Keratinocyte (primary cell): Measurements from ENCODE around the gene SRGAP3.

Experiments
- EZH2 ChIP-seq: IDR thresholded peaks from one replicate; pipeline ENCODE4 v1.6.1; 2012; ENCODE audit warnings: inconsistent platforms, mild to moderate bottlenecking, low read length, moderate library complexity
- TF ChIP-seq, protein P1 (sequence below), 3 experiments: IDR thresholded peaks in 1 of 3; conservative IDR thresholded peaks in 1 of 3; optimal IDR thresholded peaks in 1 of 3; 2 replicates in 2 of 3; 3 replicates in 1 of 3; pipeline versions ENCODE3 to v1.5.1; 2011; ENCODE audit warnings: low read length in 3 of 3, mild to moderate bottlenecking in 3 of 3, moderate library complexity in 2 of 3, control low read depth in 1 of 3, inconsistent platforms in 1 of 3; ENCODE audit not compliant: insufficient read depth in 2 of 3; ENCODE audit errors: extremely low read depth in 1 of 3

GRCh38 chr3:9233814-9234600 lies 15.4 kb downstream of the SRGAP3 start:
- TF ChIP-seq, protein P1, sequence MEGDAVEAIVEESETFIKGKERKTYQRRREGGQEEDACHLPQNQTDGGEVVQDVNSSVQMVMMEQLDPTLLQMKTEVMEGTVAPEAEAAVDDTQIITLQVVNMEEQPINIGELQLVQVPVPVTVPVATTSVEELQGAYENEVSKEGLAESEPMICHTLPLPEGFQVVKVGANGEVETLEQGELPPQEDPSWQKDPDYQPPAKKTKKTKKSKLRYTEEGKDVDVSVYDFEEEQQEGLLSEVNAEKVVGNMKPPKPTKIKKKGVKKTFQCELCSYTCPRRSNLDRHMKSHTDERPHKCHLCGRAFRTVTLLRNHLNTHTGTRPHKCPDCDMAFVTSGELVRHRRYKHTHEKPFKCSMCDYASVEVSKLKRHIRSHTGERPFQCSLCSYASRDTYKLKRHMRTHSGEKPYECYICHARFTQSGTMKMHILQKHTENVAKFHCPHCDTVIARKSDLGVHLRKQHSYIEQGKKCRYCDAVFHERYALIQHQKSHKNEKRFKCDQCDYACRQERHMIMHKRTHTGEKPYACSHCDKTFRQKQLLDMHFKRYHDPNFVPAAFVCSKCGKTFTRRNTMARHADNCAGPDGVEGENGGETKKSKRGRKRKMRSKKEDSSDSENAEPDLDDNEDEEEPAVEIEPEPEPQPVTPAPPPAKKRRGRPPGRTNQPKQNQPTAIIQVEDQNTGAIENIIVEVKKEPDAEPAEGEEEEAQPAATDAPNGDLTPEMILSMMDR (optimal IDR thresholded peaks at IDR 0.05 in 1 of 3, IDR thresholded peaks at IDR 0.05 in 1 of 3, conservative IDR thresholded peaks at IDR 0.05 in 1 of 3; ENCODE audit: extremely low read depth in 1 of 3, insufficient read depth in 2 of 3, low read length in 3 of 3) = no peak
- no peak for TF ChIP-seq EZH2
